GM12874 (cell line): Measurements from ENCODE around the gene ZRANB3.

Experiments
- TF ChIP-seq, protein P1 (sequence below): IDR thresholded peaks from 2 replicates; pipeline ENCODE4 v1.5.1; 2011; ENCODE audit warnings: low read depth, mild to moderate bottlenecking, control low read depth, low read length, moderate library complexity; ENCODE audit not compliant: insufficient read depth

ZRANB3 gene

DNA sequence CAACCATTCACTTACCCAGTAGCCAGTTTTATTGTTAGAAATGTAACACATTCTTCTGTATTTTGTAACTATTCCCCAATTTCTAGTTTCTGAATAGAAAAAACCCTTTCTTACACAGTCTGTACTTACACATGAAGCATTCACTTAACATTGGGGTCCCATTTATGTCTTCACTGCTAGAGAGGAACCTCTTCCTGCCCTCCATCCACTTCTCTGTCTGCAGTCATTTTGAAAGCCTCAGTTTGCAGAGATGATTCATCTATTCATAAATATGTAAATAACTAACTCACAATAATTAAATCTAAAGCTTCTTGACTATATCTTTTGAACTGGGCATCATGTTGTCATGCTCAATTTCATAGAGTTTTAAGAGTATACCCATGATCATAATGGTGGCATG lies 55.9 kb downstream of the ZRANB3 start:
- TF ChIP-seq, protein P1, sequence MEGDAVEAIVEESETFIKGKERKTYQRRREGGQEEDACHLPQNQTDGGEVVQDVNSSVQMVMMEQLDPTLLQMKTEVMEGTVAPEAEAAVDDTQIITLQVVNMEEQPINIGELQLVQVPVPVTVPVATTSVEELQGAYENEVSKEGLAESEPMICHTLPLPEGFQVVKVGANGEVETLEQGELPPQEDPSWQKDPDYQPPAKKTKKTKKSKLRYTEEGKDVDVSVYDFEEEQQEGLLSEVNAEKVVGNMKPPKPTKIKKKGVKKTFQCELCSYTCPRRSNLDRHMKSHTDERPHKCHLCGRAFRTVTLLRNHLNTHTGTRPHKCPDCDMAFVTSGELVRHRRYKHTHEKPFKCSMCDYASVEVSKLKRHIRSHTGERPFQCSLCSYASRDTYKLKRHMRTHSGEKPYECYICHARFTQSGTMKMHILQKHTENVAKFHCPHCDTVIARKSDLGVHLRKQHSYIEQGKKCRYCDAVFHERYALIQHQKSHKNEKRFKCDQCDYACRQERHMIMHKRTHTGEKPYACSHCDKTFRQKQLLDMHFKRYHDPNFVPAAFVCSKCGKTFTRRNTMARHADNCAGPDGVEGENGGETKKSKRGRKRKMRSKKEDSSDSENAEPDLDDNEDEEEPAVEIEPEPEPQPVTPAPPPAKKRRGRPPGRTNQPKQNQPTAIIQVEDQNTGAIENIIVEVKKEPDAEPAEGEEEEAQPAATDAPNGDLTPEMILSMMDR: no peak

DNA sequence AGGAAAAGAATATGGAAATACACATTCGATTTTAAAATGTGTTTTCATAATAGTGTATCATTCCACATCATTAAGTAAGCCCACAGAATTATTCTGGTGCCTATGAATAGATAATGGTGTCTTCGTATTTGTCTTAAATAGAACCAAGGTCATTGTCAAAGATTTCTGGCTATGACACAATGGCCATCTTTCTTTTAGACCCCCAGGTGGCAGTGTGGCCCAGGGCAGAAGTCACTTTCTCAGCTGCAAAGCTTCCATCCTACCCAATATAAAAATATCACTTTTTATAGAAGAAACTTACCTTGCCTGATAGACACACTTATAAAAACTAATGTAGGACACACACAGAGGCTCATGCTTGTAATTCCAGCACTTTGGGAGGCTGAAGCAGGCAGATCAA lies 57.5 kb downstream of the ZRANB3 start:
- TF ChIP-seq, protein P1: peak; percentile 41; the same call in 1 of the 2 replicates

DNA sequence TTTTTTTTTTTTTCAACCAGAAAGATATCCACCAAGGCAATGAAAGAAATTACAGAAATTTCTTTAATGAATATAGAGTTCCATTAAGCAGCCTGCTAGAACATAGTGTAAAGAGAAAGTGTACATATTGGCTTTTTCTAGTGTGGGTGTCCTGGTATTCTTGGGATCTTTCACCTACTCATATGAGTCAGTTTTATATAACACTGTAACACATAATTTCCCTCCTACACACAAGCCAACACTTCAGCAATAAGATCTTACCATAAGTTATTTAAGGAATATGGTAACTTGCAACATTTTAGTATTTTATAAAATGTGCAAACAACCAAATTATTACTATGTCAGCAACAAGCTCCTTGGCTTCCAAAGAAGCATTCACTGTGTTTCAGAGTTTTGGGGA lies 59.9 kb downstream of the ZRANB3 start:
- TF ChIP-seq, protein P1: no peak

DNA sequence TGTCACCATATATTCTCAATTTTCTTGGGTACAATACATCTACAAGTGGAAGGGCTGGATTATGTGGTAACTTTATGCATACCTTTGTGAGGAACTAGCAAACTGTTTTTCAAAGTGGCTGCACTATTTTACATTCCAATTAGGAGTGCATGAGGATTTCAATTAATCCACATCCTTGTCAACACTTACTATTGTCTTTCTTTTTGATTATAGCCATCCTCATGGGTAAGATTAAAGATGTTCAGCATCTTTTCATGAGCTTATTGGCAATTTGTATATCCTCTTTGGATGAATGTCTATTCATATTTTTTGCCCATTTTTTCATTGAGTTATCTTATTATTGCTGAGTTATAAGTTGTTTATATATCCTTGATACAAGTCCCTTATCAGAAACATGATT lies 73.7 kb downstream of the ZRANB3 start:
- TF ChIP-seq, protein P1: no peak

DNA sequence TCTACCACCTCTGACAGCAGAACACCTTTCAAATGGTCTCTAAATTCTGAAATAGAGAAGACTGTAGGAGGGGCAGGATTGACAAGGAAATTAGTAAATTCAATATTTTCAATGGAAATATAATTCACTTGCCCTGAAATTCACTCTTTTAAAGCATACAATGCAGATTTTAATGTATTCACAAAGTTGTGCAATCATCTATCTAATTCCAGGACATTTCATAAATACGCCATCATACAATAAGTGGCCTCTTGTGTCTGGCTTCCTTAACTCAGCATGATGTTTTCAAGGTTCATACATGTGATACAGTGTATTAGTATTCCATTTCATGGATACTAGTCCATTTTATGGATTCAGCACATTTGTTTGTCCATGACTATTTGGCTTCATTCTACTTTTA lies 74.2 kb downstream of the ZRANB3 start:
- TF ChIP-seq, protein P1: no peak

DNA sequence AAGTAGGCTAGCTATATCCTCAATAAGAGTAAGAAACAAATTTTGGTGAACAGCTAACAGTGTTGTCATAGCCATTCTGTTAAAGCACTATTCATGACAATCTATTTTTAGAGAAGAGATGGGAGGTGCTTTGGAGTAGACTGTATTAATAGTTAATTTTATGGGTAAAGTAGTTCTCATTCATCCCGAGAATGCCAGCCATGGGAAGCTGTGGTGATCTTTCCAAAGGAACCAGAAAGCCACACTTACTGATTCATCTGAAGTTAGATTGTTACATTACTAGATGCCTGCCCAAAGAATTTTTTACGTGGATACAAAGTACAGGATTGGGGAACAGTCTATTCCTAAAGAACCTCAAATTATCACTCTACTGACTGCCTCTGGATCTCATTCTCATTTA lies 74.6 kb downstream of the ZRANB3 start:
- TF ChIP-seq, protein P1: no peak

DNA sequence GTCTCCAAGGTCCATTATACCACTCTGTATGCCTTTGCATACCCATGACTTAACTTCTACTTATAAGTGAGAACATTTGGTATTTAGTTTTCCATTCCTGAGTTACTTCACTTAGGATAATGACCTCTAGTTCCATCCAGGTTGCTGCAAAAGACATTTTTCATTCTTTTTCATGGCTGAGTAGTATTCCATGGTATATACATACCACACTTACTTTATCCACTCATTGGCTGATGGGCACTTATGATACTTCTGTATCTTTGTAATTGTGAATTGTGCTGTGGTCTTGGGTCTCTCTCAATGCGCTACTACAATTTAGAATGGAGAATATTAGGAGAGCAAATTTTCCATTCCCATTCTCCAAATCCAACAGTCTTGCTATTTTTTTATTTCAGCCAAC lies 76.4 kb downstream of the ZRANB3 start:
- TF ChIP-seq, protein P1: no peak

DNA sequence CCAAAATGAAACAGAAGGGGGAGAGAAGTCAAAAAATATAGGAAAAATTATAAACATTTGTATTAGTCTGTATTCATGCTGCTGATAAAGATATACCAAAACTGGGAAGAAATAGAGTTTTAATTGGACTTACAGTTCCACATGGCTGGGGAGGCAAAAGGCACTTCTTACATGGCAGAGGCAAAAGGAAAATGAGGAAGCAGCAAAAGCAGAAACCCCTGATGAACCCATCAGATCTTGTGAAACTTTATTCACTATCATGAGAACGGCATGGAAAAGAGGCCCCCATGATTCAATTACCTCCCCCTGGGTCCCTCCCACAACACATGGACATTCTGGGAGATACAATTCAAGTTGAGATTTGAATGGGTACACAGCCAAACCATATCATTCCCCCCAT lies 79.1 kb downstream of the ZRANB3 start:
- TF ChIP-seq, protein P1: no peak
